ENCODE data around the gene ZNF81.
"Not testable (repeated sequence)": the region's sequence is repeated elsewhere in the genome, so short reads cannot be mapped to it uniquely, and the experiment has no call there.

Gene ZNF81

GRCh38 chrX:47804315-47804714 is 32.4 kb upstream of the ZNF81 start:
- Mint-ChIP-seq H3K4me1 (peaks cover 7% of the 10 kb centered on the region), H3K27ac (no peak overlapping the region), H3K27me3 (ENCODE audit: low read depth, poor library complexity) (no peaks in the 10 kb centered on the region), H3K4me3 (no peak overlapping the region), H3K36me3 (ENCODE audit: low read depth) (no peaks in the 10 kb centered on the region), H3K9me3 (peaks cover 45% of the 10 kb centered on the region)
- no peak for DNase-seq
- no peak for TF ChIP-seq CTCF (IDR thresholded peaks at IDR 0.05)

- H3K4me3 Mint-ChIP-seq; DNase-seq; H3K36me3 Mint-ChIP-seq (ENCODE audit: low read depth); H3K27me3 Mint-ChIP-seq (ENCODE audit: low read depth, poor library complexity); H3K4me1 Mint-ChIP-seq; H3K27ac Mint-ChIP-seq: not testable (repeated sequence)
- peaks cover 50% of the 10 kb centered on the region for H3K9me3 Mint-ChIP-seq
Measured at GRCh38 chrX:47805844-47806243, 30.9 kb upstream of the ZNF81 start.

GRCh38 chrX:47806415-47807271 is 30.1 kb upstream of the ZNF81 start:
- not testable (repeated sequence) for H3K27me3 Mint-ChIP-seq (ENCODE audit: low read depth, poor library complexity); H3K4me1 Mint-ChIP-seq; H3K4me3 Mint-ChIP-seq; H3K36me3 Mint-ChIP-seq (ENCODE audit: low read depth); DNase-seq; H3K27ac Mint-ChIP-seq
- peaks cover 48% of the 10 kb centered on the region for H3K9me3 Mint-ChIP-seq

- not testable (repeated sequence) for DNase-seq; H3K27me3 Mint-ChIP-seq (ENCODE audit: low read depth, poor library complexity); H3K27ac Mint-ChIP-seq; H3K36me3 Mint-ChIP-seq (ENCODE audit: low read depth); H3K4me3 Mint-ChIP-seq; H3K4me1 Mint-ChIP-seq
- peaks cover 49% of the 10 kb centered on the region for H3K9me3 Mint-ChIP-seq
Measured at GRCh38 chrX:47807272-47807538, 29.5 kb upstream of the ZNF81 start.

GRCh38 chrX:47807548-47807947 is 29.2 kb upstream of the ZNF81 start:
- Mint-ChIP-seq H3K4me1 (peaks cover 7% of the 10 kb centered on the region), H3K9me3 (peaks cover 51% of the 10 kb centered on the region), H3K27ac (no peak overlapping the region), H3K36me3 (ENCODE audit: low read depth) (no peaks in the 10 kb centered on the region), H3K27me3 (ENCODE audit: low read depth, poor library complexity) (no peaks in the 10 kb centered on the region), H3K4me3 (no peak overlapping the region)
- no peak for DNase-seq
- TF ChIP-seq CTCF (IDR thresholded peaks at IDR 0.05) = no peak

- no peak for TF ChIP-seq CTCF (IDR thresholded peaks at IDR 0.05)
- no peak overlapping the region for H3K4me3 Mint-ChIP-seq
Measured at GRCh38 chrX:47808904-47809788, 27.6 kb upstream of the ZNF81 start.

GRCh38 chrX:47814851-47815250 is 21.9 kb upstream of the ZNF81 start:
- TF ChIP-seq CTCF (IDR thresholded peaks at IDR 0.05) = no peak
- Mint-ChIP-seq H3K27me3 (ENCODE audit: low read depth, poor library complexity) (peaks cover 10% of the 10 kb centered on the region), H3K4me1 (peaks cover 7% of the 10 kb centered on the region), H3K27ac (no peak overlapping the region), H3K9me3 (peaks cover 47% of the 10 kb centered on the region), H3K36me3 (ENCODE audit: low read depth) (no peaks in the 10 kb centered on the region), H3K4me3 (no peak overlapping the region)
- no peak for DNase-seq

More at GRCh38 chrX:47808904-47809788, 27.6 kb upstream of the ZNF81 start:
- H3K9me3 Mint-ChIP-seq = peaks cover 46% of the 10 kb centered on the region
- DNase-seq = no peak
- H3K36me3 Mint-ChIP-seq (ENCODE audit: low read depth) = no peaks in the 10 kb centered on the region
- H3K27ac Mint-ChIP-seq = no peak overlapping the region
- H3K4me1 Mint-ChIP-seq = peaks cover 7% of the 10 kb centered on the region
- H3K27me3 Mint-ChIP-seq (ENCODE audit: low read depth, poor library complexity) = peaks cover 5% of the 10 kb centered on the region

Data from nephron progenitor cell (in vitro differentiated cells).